Neural cell (in vitro differentiated cells): Measurements from ENCODE around the gene CPNE1. TPM values are rescaled to one million over a fixed set of nuclear protein-coding genes. Genes with fewer than 3 reads are reported as not detected.

Experiments used
- H2AFZ ChIP-seq: fragments of 200-600, 300-800 bp; sonication (generic), shearing (Covaris generic); 2 replicates; pipeline ENCODE4 v1.6.0; 2014; ENCODE audit warnings: low read depth, mild to moderate bottlenecking, antibody characterized with exemption, low read length, moderate library complexity
- H3F3A ChIP-seq: fragments of 200-600 bp; shearing (Covaris generic); 2 replicates; pipeline ENCODE4 v1.6.1; 2016; ENCODE audit warnings: mild to moderate bottlenecking, moderate library complexity, mixed read lengths, antibody characterized with exemption, low read length; ENCODE audit not compliant: insufficient read depth, poor library complexity, severe bottlenecking
- H3K27ac ChIP-seq: fragments of 200-600, 300-800 bp; sonication (generic), shearing (Covaris generic); 2 replicates; pipeline ENCODE4 v1.5.1; 2014; ENCODE audit warnings: mild to moderate bottlenecking, low read length, moderate library complexity
- H3K27me3 ChIP-seq: fragments of 300-800, 200-600 bp; sonication (generic), shearing (Covaris generic); 2 replicates; pipeline ENCODE4 v1.6.0; 2014; ENCODE audit warnings: mild to moderate bottlenecking, low read depth, low read length, moderate library complexity; ENCODE audit not compliant: insufficient read depth
- H3K36me3 ChIP-seq: fragments of 300-800, 200-600 bp; sonication (generic), shearing (Covaris generic); 2 replicates; pipeline ENCODE4 v1.5.1; 2014; ENCODE audit warnings: mild to moderate bottlenecking, antibody characterized with exemption, low read length, moderate library complexity; ENCODE audit not compliant: insufficient read depth
- H3K4me2 ChIP-seq: fragments of 300-800, 200-600 bp; sonication (generic), shearing (Covaris generic); 2 replicates; pipeline ENCODE4 v1.6.0; 2014; ENCODE audit warnings: mild to moderate bottlenecking, low read length
- H3K4me3 ChIP-seq: fragments of 300-800, 200-600 bp; sonication (generic), shearing (Covaris generic); 2 replicates; pipeline ENCODE4 v1.5.1; 2014; ENCODE audit warnings: mild to moderate bottlenecking, low read length, moderate library complexity
- H3K79me2 ChIP-seq: fragments of 200-600 bp; shearing (Covaris generic); replicated peaks from 2 replicates; pipeline ENCODE4 v1.6.0; 2014; ENCODE audit warnings: mild to moderate bottlenecking, low read length, moderate library complexity; ENCODE audit not compliant: insufficient read depth
- H3K9ac ChIP-seq: fragments of 300-800, 200-600 bp; sonication (generic), shearing (Covaris generic); 2 replicates; pipeline ENCODE4 v1.6.1; 2016; ENCODE audit warnings: mild to moderate bottlenecking, low read length, mixed read lengths
- H3K9me2 ChIP-seq: fragments of 200-600 bp; shearing (Covaris generic); 2 replicates; pipeline ENCODE4 v1.6.1; 2016; ENCODE audit warnings: mild to moderate bottlenecking, low read length, mixed read lengths; ENCODE audit not compliant: insufficient read depth
- H3K9me3 ChIP-seq: fragments of 200-600, 300-800 bp; sonication (generic), shearing (Covaris generic); 2 replicates; pipeline ENCODE4 v1.6.1; 2016; ENCODE audit warnings: mild to moderate bottlenecking, mixed run types, low read length, moderate library complexity, mixed read lengths
- H4K20me1 ChIP-seq: fragments of 200-600 bp; shearing (Covaris generic); 2 replicates; pipeline ENCODE4 v1.6.1; 2016; ENCODE audit warnings: mild to moderate bottlenecking, mixed run types; ENCODE audit not compliant: insufficient read depth
- EP300 ChIP-seq: fragments of 450-650 bp; conservative IDR thresholded peaks from 2 replicates; pipeline ENCODE4 v1.6.1; 2014; ENCODE audit warnings: antibody characterized with exemption, mild to moderate bottlenecking, moderate library complexity; ENCODE audit not compliant: poor library complexity, severe bottlenecking
- EZH2 ChIP-seq: fragments of 200-600, 300-800 bp; shearing (Covaris generic), sonication (generic); IDR thresholded peaks from 2 replicates; pipeline ENCODE4 v1.6.1; 2014; ENCODE audit warnings: antibody characterized with exemption, low read length, borderline replicate concordance, mild to moderate bottlenecking; ENCODE audit not compliant: insufficient read depth, poor library complexity, severe bottlenecking
- MXI1 ChIP-seq: fragments of 450-650 bp; conservative IDR thresholded peaks from 2 replicates; pipeline ENCODE4 v1.6.1; 2014; ENCODE audit warnings: antibody characterized with exemption, mild to moderate bottlenecking; ENCODE audit not compliant: poor library complexity, severe bottlenecking
- POLR2AphosphoS5 ChIP-seq: IDR thresholded peaks from 2 replicates; pipeline ENCODE4 v1.6.1; 2012
- RAD21 ChIP-seq: fragments of 450-650 bp; conservative IDR thresholded peaks from 2 replicates; pipeline ENCODE4 v1.6.1; 2014; ENCODE audit warnings: antibody characterized with exemption, mild to moderate bottlenecking, moderate library complexity
- SMC3 ChIP-seq: fragments of 450-650 bp; conservative IDR thresholded peaks from 2 replicates; pipeline ENCODE4 v1.6.1; 2014; ENCODE audit warnings: antibody characterized with exemption, mild to moderate bottlenecking, moderate library complexity; ENCODE audit not compliant: poor library complexity
- TAF1 ChIP-seq: IDR thresholded peaks from 2 replicates; pipeline ENCODE4 v1.6.1; 2012; ENCODE audit warnings: low read depth
- polyA plus RNA-seq: library from polyadenylated mRNA; depleted of rRNA; stranded (reverse); fragments of >200 nt; gene quantifications from 2 replicates; pipeline ENCODE4 v1.2.3, GENCODE V29; 2014
- TF ChIP-seq, protein P1 (sequence below): fragments of 450-650 bp; IDR thresholded peaks from 2 replicates; pipeline ENCODE4 v1.5.1; 2014; ENCODE audit warnings: antibody characterized with exemption, mild to moderate bottlenecking, moderate library complexity; ENCODE audit not compliant: poor library complexity, severe bottlenecking
- TF ChIP-seq, protein P2 (sequence below): IDR thresholded peaks from 2 replicates; pipeline ENCODE4 v1.6.1; 2012; ENCODE audit warnings: borderline replicate concordance

CPNE1 gene
- polyA plus RNA-seq, 1 donor from 2014 or later: 148 TPM

- H2AFZ ChIP-seq: no peak overlapping the region
- no peaks in the 10 kb centered on the region for H4K20me1 ChIP-seq
- TF ChIP-seq EZH2 (no peak), SMC3 (no peak), EP300 (no peak), POLR2AphosphoS5 (no peak), TAF1 (no peak), RAD21 (no peak), MXI1 (no peak)
- TF ChIP-seq, protein P1, sequence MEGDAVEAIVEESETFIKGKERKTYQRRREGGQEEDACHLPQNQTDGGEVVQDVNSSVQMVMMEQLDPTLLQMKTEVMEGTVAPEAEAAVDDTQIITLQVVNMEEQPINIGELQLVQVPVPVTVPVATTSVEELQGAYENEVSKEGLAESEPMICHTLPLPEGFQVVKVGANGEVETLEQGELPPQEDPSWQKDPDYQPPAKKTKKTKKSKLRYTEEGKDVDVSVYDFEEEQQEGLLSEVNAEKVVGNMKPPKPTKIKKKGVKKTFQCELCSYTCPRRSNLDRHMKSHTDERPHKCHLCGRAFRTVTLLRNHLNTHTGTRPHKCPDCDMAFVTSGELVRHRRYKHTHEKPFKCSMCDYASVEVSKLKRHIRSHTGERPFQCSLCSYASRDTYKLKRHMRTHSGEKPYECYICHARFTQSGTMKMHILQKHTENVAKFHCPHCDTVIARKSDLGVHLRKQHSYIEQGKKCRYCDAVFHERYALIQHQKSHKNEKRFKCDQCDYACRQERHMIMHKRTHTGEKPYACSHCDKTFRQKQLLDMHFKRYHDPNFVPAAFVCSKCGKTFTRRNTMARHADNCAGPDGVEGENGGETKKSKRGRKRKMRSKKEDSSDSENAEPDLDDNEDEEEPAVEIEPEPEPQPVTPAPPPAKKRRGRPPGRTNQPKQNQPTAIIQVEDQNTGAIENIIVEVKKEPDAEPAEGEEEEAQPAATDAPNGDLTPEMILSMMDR: no peak
- TF ChIP-seq, protein P2, sequence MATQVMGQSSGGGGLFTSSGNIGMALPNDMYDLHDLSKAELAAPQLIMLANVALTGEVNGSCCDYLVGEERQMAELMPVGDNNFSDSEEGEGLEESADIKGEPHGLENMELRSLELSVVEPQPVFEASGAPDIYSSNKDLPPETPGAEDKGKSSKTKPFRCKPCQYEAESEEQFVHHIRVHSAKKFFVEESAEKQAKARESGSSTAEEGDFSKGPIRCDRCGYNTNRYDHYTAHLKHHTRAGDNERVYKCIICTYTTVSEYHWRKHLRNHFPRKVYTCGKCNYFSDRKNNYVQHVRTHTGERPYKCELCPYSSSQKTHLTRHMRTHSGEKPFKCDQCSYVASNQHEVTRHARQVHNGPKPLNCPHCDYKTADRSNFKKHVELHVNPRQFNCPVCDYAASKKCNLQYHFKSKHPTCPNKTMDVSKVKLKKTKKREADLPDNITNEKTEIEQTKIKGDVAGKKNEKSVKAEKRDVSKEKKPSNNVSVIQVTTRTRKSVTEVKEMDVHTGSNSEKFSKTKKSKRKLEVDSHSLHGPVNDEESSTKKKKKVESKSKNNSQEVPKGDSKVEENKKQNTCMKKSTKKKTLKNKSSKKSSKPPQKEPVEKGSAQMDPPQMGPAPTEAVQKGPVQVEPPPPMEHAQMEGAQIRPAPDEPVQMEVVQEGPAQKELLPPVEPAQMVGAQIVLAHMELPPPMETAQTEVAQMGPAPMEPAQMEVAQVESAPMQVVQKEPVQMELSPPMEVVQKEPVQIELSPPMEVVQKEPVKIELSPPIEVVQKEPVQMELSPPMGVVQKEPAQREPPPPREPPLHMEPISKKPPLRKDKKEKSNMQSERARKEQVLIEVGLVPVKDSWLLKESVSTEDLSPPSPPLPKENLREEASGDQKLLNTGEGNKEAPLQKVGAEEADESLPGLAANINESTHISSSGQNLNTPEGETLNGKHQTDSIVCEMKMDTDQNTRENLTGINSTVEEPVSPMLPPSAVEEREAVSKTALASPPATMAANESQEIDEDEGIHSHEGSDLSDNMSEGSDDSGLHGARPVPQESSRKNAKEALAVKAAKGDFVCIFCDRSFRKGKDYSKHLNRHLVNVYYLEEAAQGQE: no peak
- H3K36me3 ChIP-seq: no peaks in the 10 kb centered on the region
- H3K9me2 ChIP-seq: no peaks in the 10 kb centered on the region
- H3K9ac ChIP-seq: no peak overlapping the region
- H3F3A ChIP-seq: peaks cover 4% of the 10 kb centered on the region
- no peaks in the 10 kb centered on the region for H3K27me3 ChIP-seq
- peaks cover 61% of the 10 kb centered on the region for H3K79me2 ChIP-seq
- no peak overlapping the region for H3K4me2 ChIP-seq
- H3K27ac ChIP-seq: no peak overlapping the region
- H3K9me3 ChIP-seq: no peaks in the 10 kb centered on the region
- no peak overlapping the region for H3K4me3 ChIP-seq
Measured at GRCh38 chr20:35644806-35645205, 19.9 kb downstream of the CPNE1 start.

GRCh38 chr20:35643045-35643444, 21.7 kb downstream of the CPNE1 start:
- Histone ChIP-seq H4K20me1 (no peaks in the 10 kb centered on the region), H3F3A (peaks cover 4% of the 10 kb centered on the region), H3K4me3 (no peak overlapping the region), H3K36me3 (no peaks in the 10 kb centered on the region), H3K27ac (no peak overlapping the region), H3K9me2 (no peaks in the 10 kb centered on the region), H3K27me3 (no peaks in the 10 kb centered on the region), H3K79me2 (peaks cover 55% of the 10 kb centered on the region), H3K9ac (no peak overlapping the region), H2AFZ (no peak overlapping the region), H3K9me3 (no peaks in the 10 kb centered on the region), H3K4me2 (no peak overlapping the region)
- TF ChIP-seq EP300 (no peak), POLR2AphosphoS5 (no peak), SMC3 (no peak), RAD21 (no peak), MXI1 (no peak), TAF1 (no peak), EZH2 (no peak)
- TF ChIP-seq, protein P2: no peak
